Kidney (tissue), 14 donors: Measurements from ENCODE around the gene SBNO2. TPM values are rescaled to one million over a fixed set of nuclear protein-coding genes. Genes with fewer than 3 reads are reported as not detected.

Source experiments
- DNase-seq, 5 donors: peaks; one replicate each; pipeline ENCODE4 v3.0.0-alpha.2; 2013 to 2020
- FAIRE-seq: peaks from 2 replicates; lab custom pipeline; 2012; peaks lifted over from hg19 to GRCh38; lab: Jason Lieb, UNC
- H3K27ac ChIP-seq, 2 donors: one replicate each; pipeline ENCODE4 v1.7.0; 2013; ENCODE audit warnings: low read depth in 2 of 2, low read length in 2 of 2, inconsistent platforms in 1 of 2
- H3K27me3 ChIP-seq: one replicate; pipeline ENCODE4 v1.7.1; 2013; ENCODE audit warnings: low read length, inconsistent platforms; ENCODE audit not compliant: control insufficient read depth, insufficient read depth
- H3K36me3 ChIP-seq, 3 donors: one replicate each; pipeline versions ENCODE4 v1.7.0 to v1.7.1; 2013; ENCODE audit warnings: low read length in 3 of 3, control low read depth in 1 of 3, inconsistent platforms in 1 of 3; ENCODE audit not compliant: insufficient read depth in 3 of 3, control insufficient read depth in 2 of 3
- H3K4me1 ChIP-seq, 3 donors: one replicate each; pipeline versions ENCODE4 v1.7.0 to v1.7.1; 2013; ENCODE audit warnings: low read length in 3 of 3, inconsistent platforms in 1 of 3, low read depth in 1 of 3; ENCODE audit not compliant: control insufficient read depth in 2 of 3, insufficient read depth in 2 of 3
- H3K4me3 ChIP-seq, 3 donors: one replicate each; pipeline versions ENCODE4 v1.7.0 to v1.8.1; 2013; ENCODE audit warnings: low read length in 3 of 3, control low read depth in 1 of 3, inconsistent platforms in 1 of 3
- H3K9ac ChIP-seq, 3 donors: one replicate each; pipeline versions ENCODE4 v1.7.0 to v1.7.1; 2013; ENCODE audit warnings: low read length in 3 of 3, control low read depth in 1 of 3, inconsistent platforms in 1 of 3
- H3K9me3 ChIP-seq, 3 donors: one replicate each; pipeline versions ENCODE4 v1.7.0 to v1.7.1; 2013; ENCODE audit warnings: low read length in 3 of 3, control low read depth in 1 of 3, inconsistent platforms in 1 of 3; ENCODE audit not compliant: control insufficient read depth in 2 of 3, insufficient read depth in 1 of 3
- CTCF ChIP-seq: IDR thresholded peaks from 3 replicates; pipeline ENCODE4 v1.5.1; 2012; ENCODE audit warnings: mild to moderate bottlenecking, moderate library complexity, borderline replicate concordance; ENCODE audit not compliant: insufficient read depth; ENCODE audit errors: extremely low read depth
- intact Hi-C: fragments of 100-400 bp; cut with DNase I; formaldehyde crosslinking; loops from one replicate; pipeline ENCODE4 v1.11.1; 2022
- polyA plus RNA-seq: library from polyadenylated mRNA; stranded (reverse); fragments of 350-450 nt; fragmentation: Illumina TruSeq; extraction: RNeasy Lipid Tissue Mini Kit (QIAGEN cat#74804); gene quantifications from one replicate; pipeline ENCODE4 v1.2.3, GENCODE V29; 2014; ENCODE audit warnings: low read depth, low replicate concordance; ENCODE audit not compliant: insufficient read depth
- total RNA-seq: library from RNA; stranded (reverse); fragmentation: NEBNext Ultra II Directional; extraction: Animal tissue kit (Norgen Biotek cat#: 25700); gene quantifications from one replicate; pipeline ENCODE4 v1.2.1, GENCODE V29; 2021
- donor health status: control.
- donor health status: control.
- donor health status: control.
- donor health status: control.
- donor health status: control.
- donor health status: DM: yes; HTN: yes; CAD: no.
- donor health status: Normal renal cell carcinoma (clear cell type).

SBNO2 gene
- total and polyA plus RNA-seq, 2 donors from 2014 or later: 12.2 to 156 TPM

- Histone ChIP-seq H3K27me3 (no peaks in the 10 kb centered on the region), H3K36me3 (peaks cover 0 to 3% (median 2%) of the 10 kb centered on the region in 3 donors), H3K9me3 (no peaks in the 10 kb centered on the region), H3K4me3 (no peak overlapping the region), H3K4me1 (peaks cover 0 to 3% (median 0%) of the 10 kb centered on the region in 3 donors), H3K27ac (no peak overlapping the region), H3K9ac (no peak overlapping the region)
- TF ChIP-seq CTCF: no peak
- intact Hi-C loops: no loop called here
- FAIRE-seq (no peak), DNase-seq (no peak)
These were observed 33.6 kb downstream of the SBNO2 start for GRCh38 chr19:1140272-1141027.

GRCh38 chr19:1139126-1139525 is 34.9 kb downstream of the SBNO2 start:
- no peak overlapping the region for H3K9ac ChIP-seq
- peaks cover 0 to 3% (median 2%) of the 10 kb centered on the region in 3 donors for H3K36me3 ChIP-seq
- TF ChIP-seq CTCF: no peak
- H3K9me3 ChIP-seq: no peaks in the 10 kb centered on the region
- H3K27ac ChIP-seq: no peak overlapping the region
- H3K4me1 ChIP-seq: peaks cover 0 to 5% (median 0%) of the 10 kb centered on the region in 3 donors
- no peak overlapping the region for H3K4me3 ChIP-seq
- no peak for DNase-seq
- H3K27me3 ChIP-seq: no peaks in the 10 kb centered on the region
- no peak for FAIRE-seq
- intact Hi-C loops: no loop called here

DNA sequence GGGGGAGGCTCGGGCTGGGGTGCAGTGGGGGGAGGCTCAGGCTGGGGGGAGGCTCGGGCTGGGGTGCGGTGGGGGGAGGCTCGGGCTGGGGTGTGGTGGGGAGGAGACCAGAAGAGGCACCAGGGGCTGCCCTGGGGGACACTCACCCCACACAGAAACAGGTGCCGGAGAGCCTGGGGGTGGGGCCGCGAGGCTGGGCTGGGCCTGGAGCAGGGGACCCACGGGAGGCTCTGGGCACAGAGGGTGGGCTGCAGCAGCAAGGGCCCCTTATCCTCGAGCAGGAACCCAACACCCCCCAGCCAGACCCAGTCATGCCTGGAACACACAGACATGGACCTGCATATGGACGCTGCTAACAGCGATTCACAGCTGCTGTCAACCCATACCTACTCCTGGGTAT is 35.9 kb downstream of the SBNO2 start:
- no peak overlapping the region for H3K9ac ChIP-seq
- no peak for TF ChIP-seq CTCF
- no peaks in the 10 kb centered on the region for H3K9me3 ChIP-seq
- H3K36me3 ChIP-seq: peaks cover 0 to 3% (median 2%) of the 10 kb centered on the region in 3 donors
- DNase-seq (no peak), FAIRE-seq (no peak)
- H3K4me3 ChIP-seq: no peak overlapping the region
- no peak overlapping the region for H3K27ac ChIP-seq
- intact Hi-C loops: no loop called here
- H3K27me3 ChIP-seq: no peaks in the 10 kb centered on the region
- peaks cover 0 to 12% (median 0%) of the 10 kb centered on the region in 3 donors for H3K4me1 ChIP-seq
